PC-3 (cell line): ENCODE measurements around the gene NALCN.

Source experiments
- CTCF ChIP-seq: fragments of 300-600 bp; sonication (generic); conservative IDR thresholded peaks from 2 replicates; pipeline ENCODE4 v1.5.1; 2017; ENCODE audit warnings: antibody characterized with exemption, low read depth, mild to moderate bottlenecking, low read length
- EZH2 ChIP-seq: fragments of 300-600 bp; sonication (generic); IDR thresholded peaks from one replicate; pipeline ENCODE4 v1.6.1; 2017; ENCODE audit warnings: antibody characterized with exemption, mild to moderate bottlenecking, low read length; ENCODE audit not compliant: unreplicated experiment
- EZH2phosphoT487 ChIP-seq: fragments of 300-600 bp; sonication (generic); IDR thresholded peaks from 2 replicates; pipeline ENCODE4 v1.6.1; 2018; ENCODE audit warnings: mild to moderate bottlenecking, antibody characterized with exemption, low read length, borderline replicate concordance

- TF ChIP-seq CTCF: no peak
- TF ChIP-seq EZH2: no peak
- TF ChIP-seq EZH2phosphoT487: no peak
Measured at GRCh38 chr13:101026328-101026727, 390.0 kb downstream of the NALCN start.
